ENCODE results near the gene HAS3.
"Not testable (repeated sequence)": the region's sequence is repeated elsewhere in the genome, so short reads cannot be mapped to it uniquely, and the experiment has no call there.

The HAS3 gene

DNA sequence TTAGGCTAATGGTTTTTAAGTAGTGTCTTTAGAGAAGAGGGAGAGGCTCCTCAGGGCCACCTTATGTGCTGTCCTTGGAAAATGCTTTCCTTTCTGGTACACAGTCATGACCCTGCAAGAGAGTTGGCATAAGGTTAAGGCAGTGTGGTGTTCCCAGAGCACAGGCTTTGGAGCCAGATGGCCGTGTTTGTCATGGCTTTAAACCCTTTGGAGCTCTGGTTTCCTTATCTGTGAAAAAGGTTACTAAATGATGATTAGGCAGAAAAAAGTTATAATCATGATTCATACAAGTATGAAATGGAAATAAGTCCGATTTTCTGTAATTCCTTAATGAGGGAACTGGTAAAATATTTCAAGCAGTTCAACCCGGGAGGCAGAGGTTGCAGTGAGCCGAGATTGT lies 40.2 kb downstream of the HAS3 start:
- DNase-seq (ENCODE audit: low read depth in 2 of 2): no peak

DNA sequence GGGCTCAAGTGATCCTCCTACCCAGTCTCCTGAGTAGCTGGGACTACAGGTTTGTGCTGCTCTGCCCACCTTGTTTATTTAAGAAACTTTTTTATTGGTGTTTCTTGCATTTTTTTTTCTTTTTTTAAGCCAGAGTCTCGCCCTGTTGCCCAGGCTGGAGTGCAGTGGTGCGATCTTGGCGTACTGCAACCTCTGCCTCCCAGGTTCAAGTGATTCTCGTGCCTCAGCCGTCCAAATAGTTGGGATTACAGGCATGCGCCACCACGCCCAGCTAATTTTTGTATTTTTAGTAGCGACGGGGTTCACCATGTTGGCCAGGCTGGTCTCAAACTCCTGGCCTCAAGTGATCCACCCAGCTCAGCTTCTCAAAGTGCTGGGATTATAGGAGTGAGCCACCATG lies 44.2 kb downstream of the HAS3 start:
- not testable (repeated sequence) for DNase-seq (ENCODE audit: low read depth in 2 of 2)

DNA sequence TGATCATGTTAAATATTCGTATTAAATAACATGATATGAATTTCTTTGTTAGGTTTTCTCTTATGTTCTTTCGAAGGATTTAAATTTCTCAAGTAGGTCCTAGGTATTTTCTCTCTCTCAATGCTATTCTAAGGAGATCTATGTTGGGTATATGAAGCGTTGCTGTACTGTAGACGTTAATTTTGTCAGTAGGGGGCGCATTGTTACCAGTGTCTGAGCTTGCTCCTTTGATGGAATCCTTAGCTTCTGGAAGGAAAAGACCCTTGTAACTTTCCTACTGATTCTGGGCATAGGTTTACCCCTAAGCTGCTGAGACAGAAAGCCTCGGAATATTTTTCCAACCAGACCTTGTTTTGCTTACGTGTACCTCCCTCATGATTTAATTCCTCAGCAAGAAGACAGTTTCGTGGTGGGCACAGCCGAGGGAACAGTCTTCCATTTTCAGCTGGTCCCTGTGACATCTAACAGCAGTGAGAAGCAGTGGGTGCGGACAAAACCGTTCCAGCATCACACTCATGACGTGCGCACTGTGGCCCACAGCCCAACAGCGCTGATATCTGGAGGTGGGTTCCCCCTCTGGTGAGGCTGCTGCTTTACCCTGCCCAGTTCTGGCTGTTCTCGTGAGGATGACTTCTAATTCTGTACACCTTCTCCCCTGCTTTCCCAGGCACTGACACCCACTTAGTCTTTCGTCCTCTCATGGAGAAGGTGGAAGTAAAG lies 44.9 kb downstream of the HAS3 start:
- DNase-seq (ENCODE audit: low read depth in 2 of 2): peak in 1 of 2 donors; percentile 19

DNA sequence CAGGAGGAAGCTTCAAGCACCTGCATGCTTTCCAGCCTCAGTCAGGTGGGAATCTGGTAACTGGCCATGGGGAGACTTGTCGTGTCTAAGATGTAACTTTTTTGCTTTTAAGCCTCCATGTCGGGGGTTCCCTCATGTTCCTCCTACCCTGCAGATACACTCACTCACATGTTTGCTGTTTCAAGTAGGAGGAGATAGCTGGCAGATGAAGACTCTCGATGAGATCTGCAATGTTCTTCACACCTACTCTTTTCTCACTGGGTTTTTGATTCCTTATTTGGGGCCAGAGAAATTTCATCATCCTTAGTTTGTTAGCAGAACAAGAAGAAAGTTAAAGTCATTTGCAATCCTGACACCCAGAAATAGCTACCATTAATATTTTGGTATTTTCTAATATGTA lies 51.7 kb downstream of the HAS3 start:
- no peak for DNase-seq (ENCODE audit: low read depth in 2 of 2)

DNA sequence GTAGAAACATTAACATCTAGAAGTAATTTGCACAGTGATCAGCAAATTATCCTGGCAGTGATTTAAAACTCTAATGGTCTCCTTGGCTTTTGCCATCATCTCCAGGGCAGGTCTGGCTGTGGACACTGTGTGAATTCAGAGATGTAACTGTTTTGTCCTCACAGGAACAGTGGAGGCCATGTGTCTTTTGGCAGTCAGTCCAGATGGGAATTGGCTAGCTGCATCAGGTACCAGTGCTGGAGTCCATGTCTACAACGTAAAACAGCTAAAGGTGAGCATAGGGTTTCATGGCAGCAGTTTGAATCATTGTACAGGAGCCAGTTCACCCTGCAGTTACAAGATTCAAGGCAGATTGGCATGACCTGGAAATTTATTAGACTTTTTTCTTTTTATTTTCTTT lies 54.7 kb downstream of the HAS3 start:
- DNase-seq (ENCODE audit: low read depth in 2 of 2): no peak

DNA sequence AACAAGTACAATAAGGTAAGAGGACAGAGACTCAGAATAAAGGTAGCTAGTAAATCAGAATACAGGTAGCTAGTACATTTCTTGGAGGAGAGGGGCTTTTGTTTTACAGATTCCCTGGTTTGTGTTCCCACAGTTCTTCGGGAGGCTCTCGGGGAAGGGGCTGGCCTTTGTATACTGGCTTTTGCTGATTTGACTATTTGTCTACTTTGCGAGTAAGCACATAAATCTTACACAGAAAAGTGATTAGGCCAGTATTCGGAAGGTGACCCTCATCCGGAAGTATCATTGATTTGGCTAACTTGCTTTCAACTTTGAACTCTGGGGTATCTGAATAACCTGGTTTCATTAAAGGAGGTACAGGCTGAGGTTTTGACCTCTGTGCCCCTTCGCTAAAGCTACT lies 60.1 kb downstream of the HAS3 start:
- DNase-seq (ENCODE audit: low read depth in 2 of 2): no peak

DNA sequence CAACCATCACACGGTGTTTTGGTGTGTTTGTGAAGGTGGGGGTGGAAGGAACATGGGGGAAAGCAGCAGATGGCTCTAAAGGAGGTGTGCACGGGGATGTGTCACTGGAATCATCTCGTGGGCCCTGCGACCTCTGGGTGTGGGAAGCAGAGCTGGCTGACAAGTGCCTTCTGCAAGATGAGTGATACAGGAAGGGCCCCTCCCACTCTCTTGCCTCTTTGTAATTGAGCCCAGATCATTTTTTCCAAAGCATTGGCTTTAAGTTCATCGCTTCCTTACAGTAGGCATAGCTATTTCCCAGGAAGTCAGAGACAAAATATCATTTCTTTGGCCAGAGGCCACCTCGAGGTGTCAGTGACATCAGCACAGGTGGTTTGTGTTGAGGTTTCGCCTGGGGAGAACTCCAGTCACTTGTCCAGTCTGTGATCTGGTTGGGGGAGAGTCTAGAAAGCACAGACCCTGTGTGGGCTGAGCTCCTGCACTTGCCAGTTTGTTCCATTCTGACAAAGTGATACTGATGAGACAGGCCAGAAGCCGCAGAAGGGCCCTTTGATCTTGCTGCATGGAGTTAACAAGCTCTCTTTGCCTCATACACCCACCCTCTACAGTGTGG lies 60.9 kb downstream of the HAS3 start:
- DNase-seq (ENCODE audit: low read depth in 2 of 2): peak; percentile 50 to 74

DNA sequence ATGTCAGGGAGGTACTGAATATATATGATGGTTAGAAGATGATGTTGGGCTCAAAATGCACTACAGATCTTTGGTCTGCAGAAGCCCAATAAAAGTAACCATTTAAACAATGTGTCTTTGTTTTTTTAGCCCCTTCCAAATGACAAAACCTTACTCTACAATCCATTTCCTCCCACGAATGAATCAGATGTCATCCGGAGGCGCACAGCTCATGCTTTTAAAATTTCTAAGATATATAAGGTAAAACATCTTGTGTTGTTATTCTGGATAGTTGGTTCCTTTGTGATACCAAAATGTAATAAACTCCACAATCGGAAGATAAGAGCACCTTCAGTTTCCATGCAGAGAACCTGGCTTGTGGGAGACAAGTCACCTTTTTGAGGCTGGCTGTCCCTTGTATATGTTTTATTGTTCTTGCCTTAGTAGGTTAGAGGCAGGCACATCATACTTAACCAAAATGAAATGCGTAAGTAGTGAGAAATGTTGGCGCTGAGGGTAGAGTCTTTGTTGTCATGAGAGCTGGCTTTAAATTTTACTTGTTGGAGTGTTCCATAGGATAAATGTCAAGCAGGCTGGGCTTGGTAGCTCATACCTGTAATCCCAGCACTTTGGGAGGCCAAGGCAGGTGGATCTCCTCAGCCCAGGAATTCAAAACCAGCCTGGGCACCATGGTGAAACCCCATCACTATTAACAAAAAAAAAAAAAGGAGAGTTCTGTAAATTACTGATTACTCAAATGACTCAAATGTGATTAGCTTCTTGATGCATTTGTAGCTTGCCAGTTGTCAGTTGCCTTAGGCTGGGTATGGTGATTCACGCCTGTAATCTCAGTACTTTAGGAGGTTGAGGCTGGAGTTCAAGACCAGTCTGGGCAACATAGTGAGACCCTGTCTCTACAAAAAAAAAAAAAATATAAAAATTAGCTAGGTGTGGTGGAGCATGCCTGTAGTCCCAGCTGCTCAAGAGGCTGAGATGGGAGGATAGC lies 61.8 kb downstream of the HAS3 start:
- no peak for DNase-seq (ENCODE audit: low read depth in 2 of 2)

Measured in stimulated activated CD8-positive, alpha-beta memory T cell treated with anti-CD3 and anti-CD28 coated beads, Interleukin-15, amount 100 ng/mL, for 4 hours (primary cell).